SU-DHL-6 (cell line): ENCODE data around the gene TRAPPC2.

ENCODE experiments used
- EZH2phosphoT487 ChIP-seq: fragments of 200-600 bp; sonication (generic), shearing (Covaris generic); conservative IDR thresholded peaks from 2 replicates; pipeline ENCODE4 v1.6.1; 2018; ENCODE audit warnings: mild to moderate bottlenecking, antibody characterized with exemption, low read length, moderate library complexity, mixed read lengths
- TF ChIP-seq, protein P1 (sequence below): fragments of 200-600 bp; sonication (generic); IDR thresholded peaks from one replicate; pipeline ENCODE4 v1.5.1; 2017; ENCODE audit warnings: antibody characterized with exemption, mild to moderate bottlenecking, low read length, moderate library complexity; ENCODE audit not compliant: insufficient read depth, poor library complexity, severe bottlenecking

DNA sequence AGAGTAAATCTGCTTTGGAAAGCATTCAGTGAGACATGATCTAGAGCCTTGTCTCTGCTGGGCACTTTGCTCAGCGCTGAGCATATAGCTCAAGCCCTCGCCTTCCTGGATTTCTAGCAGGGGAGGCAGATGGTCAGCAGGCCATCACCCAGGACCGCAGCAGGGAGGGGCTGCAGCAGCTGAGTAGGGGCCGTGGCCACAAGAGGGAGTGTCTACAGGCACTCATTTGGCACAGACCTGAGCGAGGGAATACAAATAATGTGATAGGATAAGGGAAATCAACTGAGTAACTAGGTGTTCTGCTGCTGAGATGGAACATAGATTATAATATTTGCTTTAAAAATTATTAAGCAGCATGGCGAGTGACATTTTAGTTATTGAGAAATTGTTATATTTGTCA, 30.3 kb upstream of the TRAPPC2 start:
- TF ChIP-seq, protein P1, sequence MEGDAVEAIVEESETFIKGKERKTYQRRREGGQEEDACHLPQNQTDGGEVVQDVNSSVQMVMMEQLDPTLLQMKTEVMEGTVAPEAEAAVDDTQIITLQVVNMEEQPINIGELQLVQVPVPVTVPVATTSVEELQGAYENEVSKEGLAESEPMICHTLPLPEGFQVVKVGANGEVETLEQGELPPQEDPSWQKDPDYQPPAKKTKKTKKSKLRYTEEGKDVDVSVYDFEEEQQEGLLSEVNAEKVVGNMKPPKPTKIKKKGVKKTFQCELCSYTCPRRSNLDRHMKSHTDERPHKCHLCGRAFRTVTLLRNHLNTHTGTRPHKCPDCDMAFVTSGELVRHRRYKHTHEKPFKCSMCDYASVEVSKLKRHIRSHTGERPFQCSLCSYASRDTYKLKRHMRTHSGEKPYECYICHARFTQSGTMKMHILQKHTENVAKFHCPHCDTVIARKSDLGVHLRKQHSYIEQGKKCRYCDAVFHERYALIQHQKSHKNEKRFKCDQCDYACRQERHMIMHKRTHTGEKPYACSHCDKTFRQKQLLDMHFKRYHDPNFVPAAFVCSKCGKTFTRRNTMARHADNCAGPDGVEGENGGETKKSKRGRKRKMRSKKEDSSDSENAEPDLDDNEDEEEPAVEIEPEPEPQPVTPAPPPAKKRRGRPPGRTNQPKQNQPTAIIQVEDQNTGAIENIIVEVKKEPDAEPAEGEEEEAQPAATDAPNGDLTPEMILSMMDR, result no peak
- no peak for TF ChIP-seq EZH2phosphoT487
